ENCODE measurements around the gene CLUH.

- TF ChIP-seq CTCF (IDR thresholded peaks at IDR 0.05; ENCODE audit: insufficient read depth, low read depth, low read length) (no peak), EZH2 (IDR thresholded peaks at IDR 0.05; ENCODE audit: insufficient read depth, low read length) (no peak)
These were observed 10.9 kb downstream of the CLUH start for GRCh38 chr17:2700491-2701141.

Measured in astrocyte (in vitro differentiated cells and primary cell).